GM21723 (cell line): ENCODE measurements around the gene PREX1.
A peak's percentile ranks its signal among the peaks of the same experiment; 100 is the strongest.
"Not testable (repeated sequence)": the region's sequence is repeated elsewhere in the genome, so short reads cannot be mapped to it uniquely, and the experiment has no call there.

ENCODE experiments used
- ATAC-seq: cut with Tn5 transposase; IDR thresholded peaks from one replicate; pipeline ENCODE4 v1.9.1; 2021; ENCODE audit warnings: mild to moderate bottlenecking, moderate library complexity; ENCODE audit not compliant: unreplicated experiment

Gene PREX1

DNA sequence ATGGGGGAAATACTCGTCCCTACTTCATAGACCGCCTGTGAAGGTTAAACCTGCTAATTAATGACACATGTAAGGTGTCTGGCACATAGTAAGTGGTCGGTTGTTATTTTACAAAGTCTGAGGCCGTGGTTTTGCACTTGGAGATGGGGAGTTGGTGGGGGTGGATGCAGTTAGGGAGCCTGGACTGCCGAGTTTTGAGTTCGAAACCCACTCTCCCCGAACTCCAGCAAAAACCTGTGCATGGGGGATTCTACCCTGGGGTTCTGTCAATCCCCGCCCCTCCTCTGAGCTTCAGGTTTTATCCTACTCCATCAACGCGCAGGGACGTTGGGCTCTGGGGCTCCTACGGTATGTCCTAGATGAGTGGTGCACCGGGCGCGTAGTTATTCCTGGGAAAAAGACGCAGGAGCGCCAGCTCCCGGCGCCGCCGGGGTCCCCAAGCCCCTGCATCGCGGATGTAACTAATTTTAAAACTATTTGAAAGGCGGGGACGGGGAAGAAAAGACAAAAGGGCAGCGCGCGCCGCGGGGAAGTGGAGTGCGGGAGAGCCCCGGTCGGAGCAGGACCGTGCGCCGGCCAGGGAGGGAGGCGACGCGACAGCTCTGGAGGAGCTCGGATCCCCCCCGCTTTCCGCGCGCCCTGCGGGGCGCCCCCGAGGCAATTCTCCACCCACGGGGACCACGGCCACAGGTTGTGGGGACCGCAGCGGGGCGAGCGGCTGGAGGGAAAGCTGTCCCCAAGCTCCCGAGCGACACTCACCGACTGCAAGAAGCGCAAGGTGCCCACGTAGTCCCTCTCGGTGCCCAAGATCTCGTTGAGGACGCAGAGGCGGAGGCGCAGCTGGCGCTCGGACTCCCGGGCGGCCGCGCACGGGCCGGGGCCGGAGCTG is 672 bp downstream of the PREX1 start:
- peak; percentile 28 for ATAC-seq

DNA sequence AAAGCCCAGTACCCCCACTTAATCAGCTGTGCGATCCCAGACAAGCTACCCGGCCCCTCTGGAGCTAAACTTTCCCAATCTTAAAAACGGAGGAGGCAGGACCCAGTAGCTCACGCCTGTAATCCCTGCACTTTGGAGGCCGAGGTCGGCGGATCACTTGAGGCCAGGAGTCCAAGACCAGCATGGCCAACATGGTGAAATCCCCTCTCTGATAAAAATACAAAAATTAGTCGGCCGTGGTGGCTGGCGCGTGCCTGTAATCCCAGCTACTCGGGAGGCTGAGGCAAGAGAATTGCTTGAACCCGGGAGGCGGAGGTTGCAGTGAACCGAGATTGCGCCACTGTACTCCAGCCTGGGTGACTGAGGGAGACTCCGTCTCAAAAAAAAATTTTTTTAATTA is 1.3 kb downstream of the PREX1 start:
- ATAC-seq, result not testable (repeated sequence)

- ATAC-seq, result no peak
These were observed 1.7 kb downstream of the PREX1 start for GRCh38 chr20:48826069-48826468.

DNA sequence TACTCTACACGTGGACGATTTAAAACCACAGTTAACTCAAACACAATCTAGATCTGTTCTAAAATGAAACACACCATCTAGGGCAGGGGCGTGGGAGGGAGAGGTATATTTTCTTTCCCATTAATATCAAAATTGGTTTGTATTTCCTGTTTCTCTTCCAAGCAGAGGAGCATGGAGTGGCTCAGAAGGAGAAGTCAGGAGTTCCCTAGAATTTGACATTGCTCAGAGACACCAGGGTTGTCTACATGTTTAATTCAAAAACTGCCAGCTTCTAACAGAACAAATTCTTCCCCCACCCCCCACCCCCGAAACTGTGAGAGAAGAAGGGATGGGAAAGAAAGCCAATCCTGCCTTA is 2.3 kb downstream of the PREX1 start:
- ATAC-seq, result no peak

DNA sequence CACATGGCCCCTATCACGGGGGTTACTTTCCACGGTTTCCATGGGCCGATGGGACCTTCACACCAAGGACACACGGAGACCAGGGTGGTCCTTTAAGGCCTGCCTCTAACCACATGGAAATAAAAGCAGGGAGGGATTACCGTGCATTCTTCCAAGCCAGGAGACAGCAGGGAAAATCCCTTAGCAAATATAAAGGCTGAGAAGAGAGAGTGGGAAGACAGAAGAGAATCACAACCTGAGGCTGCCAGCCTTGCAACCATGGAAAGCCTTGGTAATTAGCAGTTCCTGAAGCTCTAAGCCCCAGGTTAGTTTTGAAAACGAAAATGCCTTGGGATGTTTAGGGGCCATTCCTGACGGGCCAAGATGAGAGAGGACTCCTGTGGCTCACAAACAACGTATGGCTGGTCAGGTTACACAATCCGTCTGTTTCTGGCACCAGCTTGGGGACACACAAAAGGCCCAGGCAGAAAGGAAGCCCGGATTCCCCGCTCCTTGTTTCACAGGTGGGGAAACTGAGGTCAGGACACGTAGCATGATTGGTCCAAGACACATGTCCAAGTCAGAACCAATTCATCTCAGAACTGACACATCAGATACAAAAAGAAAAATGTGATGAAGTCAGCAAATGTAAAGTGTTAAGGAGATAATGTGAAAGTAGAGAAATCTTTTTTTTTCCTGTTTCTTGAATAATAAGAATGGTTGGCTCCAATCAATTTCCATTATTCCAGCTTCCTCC is 2.8 kb downstream of the PREX1 start:
- no peak for ATAC-seq

- ATAC-seq, result no peak
These were observed 3.8 kb downstream of the PREX1 start for GRCh38 chr20:48823960-48824498.

GRCh38 chr20:48823476-48823875 is 4.3 kb downstream of the PREX1 start:
- ATAC-seq, result no peak

DNA sequence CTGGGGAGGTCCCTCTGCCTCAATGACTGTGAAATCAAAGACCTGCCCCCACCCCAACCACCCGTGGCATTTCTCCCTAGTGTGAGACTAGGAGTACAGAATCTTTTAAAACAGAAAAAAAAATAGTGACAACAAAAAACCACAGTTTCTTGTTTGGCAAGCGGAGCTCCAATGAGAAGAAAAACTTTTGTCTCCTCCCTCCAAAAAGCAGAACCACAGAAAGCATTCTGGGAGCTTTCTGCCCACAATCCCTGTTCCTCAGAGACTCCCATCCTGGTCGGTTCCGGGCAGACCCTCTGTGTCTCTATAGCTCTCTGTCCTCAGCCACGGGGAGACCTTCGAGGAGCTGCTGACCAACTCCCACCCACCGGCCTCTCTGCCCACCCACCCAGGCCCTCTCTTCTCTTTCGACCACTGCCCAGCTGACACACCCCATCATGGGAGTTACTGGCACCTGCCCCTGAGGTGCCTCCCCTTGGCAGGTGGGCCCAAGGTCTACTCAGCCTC is 4.9 kb downstream of the PREX1 start:
- no peak for ATAC-seq

DNA sequence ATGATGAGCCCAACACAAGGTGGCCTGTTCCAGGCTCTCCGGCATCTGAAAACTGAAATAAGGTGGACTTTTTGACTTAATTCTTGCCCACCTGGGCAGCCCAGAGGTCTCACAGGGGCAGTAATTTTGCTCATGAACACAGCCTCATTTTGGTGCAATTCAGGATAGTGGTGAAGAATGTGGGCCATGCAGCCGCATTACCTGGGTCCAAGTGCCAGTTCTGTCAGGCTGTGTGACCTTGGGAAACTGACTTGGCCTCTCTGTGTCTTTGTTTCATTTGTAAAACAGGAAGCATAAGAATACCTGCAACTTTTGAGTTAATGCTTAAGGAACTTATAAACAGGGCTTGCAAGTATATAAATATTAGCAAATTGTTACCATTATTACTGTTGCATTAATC is 5.6 kb downstream of the PREX1 start:
- no peak for ATAC-seq

DNA sequence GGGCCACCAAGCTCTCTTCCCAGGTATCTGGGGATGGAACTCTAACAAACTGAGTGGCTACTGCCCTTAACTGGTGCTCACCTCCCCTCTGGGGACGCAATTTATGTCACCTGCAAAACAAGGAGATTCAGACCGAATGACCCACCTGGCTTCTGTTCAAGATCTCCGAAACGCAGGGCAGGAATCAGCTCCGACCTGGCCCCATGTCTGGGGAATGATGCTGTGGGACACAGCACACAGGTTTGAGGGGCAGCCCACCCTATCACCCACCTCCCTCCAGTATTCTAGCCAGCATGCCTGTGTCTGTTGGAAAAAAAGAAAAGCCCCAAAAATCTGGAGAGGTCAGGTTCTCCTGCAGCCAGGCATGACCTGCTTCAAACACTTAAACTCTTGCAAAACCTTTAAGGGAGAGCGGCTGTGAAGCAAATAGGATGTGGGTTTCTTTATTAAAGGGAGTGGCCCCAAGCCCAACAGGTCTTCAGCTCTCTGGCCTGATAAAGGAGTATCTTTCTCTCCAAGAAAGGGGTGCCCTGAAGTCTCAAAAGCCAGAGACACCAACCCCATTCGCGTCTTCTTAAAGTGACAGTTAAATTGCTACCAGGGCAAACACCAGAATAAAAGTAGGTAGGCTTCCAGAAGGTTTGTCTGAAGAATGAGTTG is 6.4 kb downstream of the PREX1 start:
- no peak for ATAC-seq

GRCh38 chr20:48820649-48820973 is 7.2 kb downstream of the PREX1 start:
- ATAC-seq, result no peak

DNA sequence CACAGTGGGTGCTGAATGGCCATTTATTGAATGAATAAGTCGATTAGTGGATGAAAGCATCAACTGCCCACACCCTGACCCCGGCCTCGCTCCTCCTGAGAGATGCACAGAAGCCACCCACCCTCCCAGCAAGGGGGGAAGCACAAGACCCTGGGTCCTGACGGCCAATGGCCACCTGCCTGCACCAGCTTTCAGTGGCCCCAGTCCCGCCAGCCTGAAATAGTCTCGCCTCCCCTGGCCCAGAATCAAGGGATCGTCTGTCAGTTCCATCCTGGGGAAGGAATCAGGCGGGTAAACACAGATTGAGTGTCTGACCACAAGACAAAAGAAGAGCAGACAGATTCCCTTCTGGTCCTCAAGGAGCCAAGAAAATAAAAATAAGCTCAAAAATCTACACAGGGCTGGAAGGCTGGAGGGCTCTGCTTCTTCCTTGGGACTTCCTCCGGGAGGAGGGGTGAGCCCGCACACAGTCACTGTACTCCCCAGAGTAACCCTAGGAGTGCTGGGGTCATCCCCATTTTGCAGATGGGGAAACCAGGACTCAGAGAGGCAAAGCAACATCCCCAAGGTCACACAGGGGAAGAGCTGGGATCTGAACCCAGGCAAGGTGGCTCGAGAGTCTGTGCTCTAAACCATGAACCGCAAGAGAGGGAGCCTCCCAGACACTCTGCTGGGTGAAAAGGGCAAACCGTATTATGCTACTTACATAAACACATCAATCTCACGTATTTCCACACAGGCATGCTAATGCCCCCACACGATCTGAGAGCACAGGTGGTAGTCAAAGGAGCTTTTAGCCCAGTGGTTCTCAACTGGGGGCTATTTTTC is 7.8 kb downstream of the PREX1 start:
- no peak for ATAC-seq

GRCh38 chr20:48819089-48819488 is 8.7 kb downstream of the PREX1 start:
- no peak for ATAC-seq

GRCh38 chr20:48818481-48818987 is 9.3 kb downstream of the PREX1 start:
- ATAC-seq, result peak; percentile 36

DNA sequence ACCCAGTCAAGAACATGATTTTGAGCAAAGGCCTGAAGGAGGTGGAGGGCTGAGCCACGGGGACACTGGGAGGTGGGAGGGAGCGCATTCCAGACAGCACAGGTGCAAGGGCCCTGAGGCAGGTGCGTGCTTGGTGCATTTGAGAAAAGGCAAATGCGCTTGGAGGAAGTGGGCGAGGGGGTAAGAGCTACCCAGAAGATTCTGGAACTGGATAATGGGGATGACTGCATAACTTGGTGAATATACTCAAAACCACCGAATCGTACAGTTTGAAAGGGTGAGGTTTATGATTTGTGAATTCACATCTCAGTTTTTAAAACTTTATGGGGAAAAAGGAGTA is 9.8 kb downstream of the PREX1 start:
- ATAC-seq, result no peak

GRCh38 chr20:48817367-48818030 is 10.3 kb downstream of the PREX1 start:
- no peak for ATAC-seq

GRCh38 chr20:48816282-48817205 is 11.3 kb downstream of the PREX1 start:
- ATAC-seq, result no peak

- no peak for ATAC-seq
These were observed 12.3 kb downstream of the PREX1 start for GRCh38 chr20:48815537-48815936.

GRCh38 chr20:48814633-48815032 is 13.2 kb downstream of the PREX1 start:
- ATAC-seq, result no peak
